RCC 7860 (cell line): ENCODE data around the gene SYT15.
A peak's percentile ranks its signal among the peaks of the same experiment; 100 is the strongest.
"Not testable (repeated sequence)": the region's sequence is repeated elsewhere in the genome, so short reads cannot be mapped to it uniquely, and the experiment has no call there.

Source experiments
- DNase-seq: peaks from one replicate; pipeline ENCODE4 v3.0.0-alpha.2; 2015; ENCODE audit warnings: low spot score
- FAIRE-seq: peaks from 2 replicates; lab custom pipeline; 2012; peaks lifted over from hg19 to GRCh38; lab: Jason Lieb, UNC

SYT15 gene

DNA sequence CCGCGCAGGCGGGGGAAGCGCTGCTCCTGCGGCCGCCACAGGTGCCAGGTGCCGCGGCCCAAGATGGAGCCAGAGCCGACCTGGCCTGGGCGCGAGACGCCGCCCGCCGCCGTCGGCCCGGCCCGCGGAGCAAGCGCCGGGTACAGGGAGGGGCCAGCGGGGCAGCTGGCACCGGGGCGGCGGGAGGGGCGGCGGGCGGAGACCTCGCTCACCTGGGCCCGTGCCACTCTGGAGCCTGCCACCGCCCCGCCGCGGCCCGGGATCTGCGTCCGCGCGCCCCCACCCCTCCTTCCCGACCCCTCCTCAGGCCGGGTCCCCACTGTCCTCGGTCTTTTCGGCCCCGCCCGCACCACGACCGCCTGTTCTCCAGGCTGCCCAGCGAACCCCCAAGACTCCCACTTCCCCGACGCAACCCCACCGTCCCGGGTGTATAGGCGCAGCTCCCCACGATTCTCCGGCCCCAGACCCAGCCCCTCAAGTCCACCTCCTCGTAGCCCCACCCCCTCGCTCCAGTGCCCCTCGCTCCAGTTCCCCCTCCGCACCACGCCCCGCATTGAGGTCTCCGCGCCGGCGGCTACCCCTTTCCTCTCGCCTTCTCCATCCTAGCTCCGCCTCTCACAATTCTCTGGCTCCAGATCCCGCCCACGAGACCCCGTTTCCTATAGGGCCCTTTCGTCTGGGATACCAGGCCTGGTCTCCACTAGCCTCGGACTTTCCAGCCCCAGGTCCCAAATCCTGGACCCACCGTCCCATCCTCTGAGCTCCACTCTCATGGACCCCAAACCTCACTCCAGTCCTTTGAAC is 22.2 kb upstream of the SYT15 start, which contains the start of gene GPRIN2:
Gene GPRIN2 (minus strand): TSS at position 144 of the 804 bp plus-strand sequence. CDS start 5,922 bp downstream, outside the sequence.
- no peak for DNase-seq
- FAIRE-seq, result no peak

- DNase-seq, result no peak
- no peak for FAIRE-seq
These were observed 21.4 kb upstream of the SYT15 start for GRCh38 chr10:46557319-46558121.

GRCh38 chr10:46558122-46558391 is 20.9 kb upstream of the SYT15 start:
- FAIRE-seq, result no peak
- DNase-seq, result no peak

GRCh38 chr10:46558392-46559185 is 20.3 kb upstream of the SYT15 start:
- no peak for FAIRE-seq
- DNase-seq, result no peak

DNA sequence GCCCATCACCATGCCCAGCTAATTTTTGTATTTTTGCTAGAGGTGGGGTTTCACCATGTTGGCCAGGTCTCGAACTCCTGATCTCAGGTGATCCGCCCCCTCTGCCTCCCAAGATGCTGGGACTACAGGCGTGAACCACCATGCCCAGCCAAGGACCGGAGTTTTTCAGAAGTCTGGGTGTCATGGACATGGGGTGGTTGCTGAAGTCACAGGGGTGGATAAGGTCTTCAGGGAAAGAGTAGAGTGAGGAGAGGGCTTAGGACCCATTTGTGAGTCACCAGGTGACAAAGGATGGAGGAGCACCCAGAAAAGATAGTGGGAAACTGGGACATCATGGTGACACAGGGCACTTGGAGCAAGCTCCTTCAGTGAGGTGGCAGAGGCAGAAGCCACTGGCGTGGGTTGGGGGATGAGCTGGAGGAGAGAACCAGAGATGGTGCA is 19.7 kb upstream of the SYT15 start:
- no peak for DNase-seq
- FAIRE-seq, result no peak

DNA sequence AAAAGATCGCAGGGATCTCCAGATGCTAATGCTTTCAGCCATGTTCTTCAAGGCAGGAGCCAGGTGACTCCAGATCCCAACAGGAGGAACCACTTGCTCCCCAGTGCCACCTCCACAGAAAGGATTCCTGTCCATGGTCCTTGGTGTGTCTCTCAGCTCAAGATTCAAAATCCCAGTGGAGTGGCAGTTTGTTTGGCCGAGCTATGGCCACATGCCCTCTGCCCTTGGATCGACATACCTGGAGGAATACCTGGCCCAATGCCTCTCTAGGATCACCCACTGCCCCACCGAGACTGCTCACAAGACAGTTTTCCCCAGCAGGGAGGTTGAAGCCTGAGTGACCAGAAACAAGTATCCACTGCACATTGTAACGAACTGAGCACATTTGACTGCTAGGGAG is 18.5 kb upstream of the SYT15 start:
- no peak for DNase-seq
- no peak for FAIRE-seq

DNA sequence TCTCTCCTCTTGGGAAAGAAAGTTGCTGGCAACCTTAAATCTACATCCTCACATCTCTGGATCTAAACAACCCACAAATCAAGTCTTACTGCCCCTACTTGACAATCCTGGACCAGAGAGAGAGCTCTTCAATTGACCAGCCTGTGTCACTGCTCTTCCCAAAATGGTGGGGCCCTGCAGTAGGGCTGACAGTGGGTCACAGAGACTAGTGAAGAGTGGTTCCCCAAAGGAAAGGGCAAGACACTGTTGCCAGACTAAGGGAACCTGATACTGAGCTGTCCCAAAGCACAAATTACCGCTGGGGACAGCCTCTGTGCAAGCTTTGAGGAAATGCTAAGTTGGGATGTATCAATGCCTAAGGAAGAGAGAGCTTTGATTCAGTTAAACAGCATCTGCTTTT is 18.0 kb upstream of the SYT15 start:
- FAIRE-seq (no peak), DNase-seq (no peak)

DNA sequence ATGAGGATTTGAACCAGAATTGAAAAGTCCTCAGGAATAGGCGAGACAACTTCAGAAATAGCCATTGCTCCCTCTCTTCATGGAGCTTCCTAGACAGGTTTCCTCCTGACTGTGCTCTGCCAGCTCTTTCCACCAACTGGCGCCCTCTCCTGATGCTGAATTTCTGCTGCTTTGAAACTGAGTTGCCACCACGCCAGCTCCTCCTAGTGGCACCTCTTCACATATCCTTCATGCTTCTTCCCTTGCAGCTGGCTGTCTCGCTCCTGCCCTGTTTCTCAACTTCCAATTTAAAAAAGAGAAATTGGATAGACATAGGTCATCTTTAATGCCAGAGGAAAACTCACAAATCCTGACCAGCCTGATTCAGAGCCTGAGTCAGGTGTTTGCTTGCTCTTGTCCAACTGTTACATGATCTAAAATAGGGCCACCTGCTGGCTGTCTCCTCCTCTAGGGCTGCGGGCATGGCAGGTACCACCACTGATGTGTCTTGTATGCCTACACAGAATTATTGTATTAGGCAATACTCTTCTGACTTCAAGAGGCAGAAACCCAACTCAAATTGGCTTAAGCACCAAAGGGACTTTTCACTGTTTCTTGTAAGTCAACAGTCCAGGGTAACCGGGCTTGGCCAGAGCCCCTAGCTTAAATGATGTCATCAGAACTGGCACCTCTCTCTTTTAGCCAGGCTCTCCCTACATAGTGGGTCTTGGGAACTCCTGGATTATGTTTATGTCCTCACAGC is 13.2 kb upstream of the SYT15 start:
- peak; percentile 71 for DNase-seq
- FAIRE-seq, result peak; percentile 84

DNA sequence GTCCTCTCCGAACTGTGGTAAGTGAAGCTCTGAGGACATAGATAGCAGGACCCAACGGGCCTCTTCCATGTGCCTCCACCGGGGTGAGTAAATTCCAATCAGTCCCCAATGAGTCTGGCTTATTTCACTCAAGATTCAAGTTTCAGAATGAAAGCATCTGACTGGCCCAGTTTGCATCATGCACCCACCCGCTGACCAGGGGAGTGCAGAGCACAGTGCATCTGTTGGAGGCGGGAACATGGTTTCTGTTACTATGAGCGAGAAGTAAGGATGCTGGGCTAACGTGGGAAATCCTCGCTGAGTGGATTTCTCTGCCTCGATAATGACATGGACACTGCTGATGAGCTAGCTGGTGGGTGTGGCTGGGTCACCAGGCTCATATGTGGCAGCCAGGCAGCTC is 11.8 kb upstream of the SYT15 start:
- DNase-seq, FAIRE-seq: not testable (repeated sequence)

DNA sequence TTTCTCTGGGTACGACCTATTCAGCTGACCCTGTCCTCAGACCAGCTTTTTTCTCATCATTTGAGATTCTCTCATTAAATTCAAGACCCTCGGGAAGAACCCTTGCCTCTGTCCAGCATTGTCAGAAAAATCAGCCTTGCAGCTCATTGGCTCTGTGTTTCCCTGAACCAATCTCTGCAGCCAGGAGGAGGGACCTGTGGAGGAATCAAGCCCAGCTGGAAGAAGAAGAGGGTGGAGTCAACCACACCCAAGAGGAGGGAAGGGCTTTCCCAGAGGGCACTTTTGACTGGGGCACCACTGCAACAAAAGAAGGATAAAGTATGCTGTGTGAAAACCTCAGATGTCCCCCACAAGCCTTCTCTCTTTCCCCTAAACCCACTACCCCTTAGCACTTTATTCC is 8.3 kb upstream of the SYT15 start:
- not testable (repeated sequence) for DNase-seq, FAIRE-seq

DNA sequence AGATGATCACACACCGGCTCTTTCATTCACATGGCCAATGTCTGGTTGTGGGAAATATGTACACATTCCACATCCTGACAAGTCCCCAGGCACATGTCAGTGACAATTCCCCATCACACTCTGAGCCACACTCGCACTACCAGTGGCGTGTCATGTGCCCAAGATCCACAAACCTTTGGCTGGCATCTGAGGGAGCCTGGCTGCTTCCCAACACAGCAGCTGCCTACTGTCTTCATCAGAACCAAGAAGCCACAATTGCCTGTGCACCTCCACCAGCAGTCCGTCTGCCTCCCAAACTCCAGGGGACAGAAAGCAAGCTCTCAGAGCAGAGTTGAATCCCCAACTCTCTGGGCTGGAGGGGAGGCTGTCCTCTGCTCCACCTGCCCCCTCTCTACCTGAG is 6.2 kb upstream of the SYT15 start:
- DNase-seq, FAIRE-seq: not testable (repeated sequence)

GRCh38 chr10:46573314-46573713 is 5.6 kb upstream of the SYT15 start:
- not testable (repeated sequence) for FAIRE-seq
- DNase-seq, result peak; percentile 2

DNA sequence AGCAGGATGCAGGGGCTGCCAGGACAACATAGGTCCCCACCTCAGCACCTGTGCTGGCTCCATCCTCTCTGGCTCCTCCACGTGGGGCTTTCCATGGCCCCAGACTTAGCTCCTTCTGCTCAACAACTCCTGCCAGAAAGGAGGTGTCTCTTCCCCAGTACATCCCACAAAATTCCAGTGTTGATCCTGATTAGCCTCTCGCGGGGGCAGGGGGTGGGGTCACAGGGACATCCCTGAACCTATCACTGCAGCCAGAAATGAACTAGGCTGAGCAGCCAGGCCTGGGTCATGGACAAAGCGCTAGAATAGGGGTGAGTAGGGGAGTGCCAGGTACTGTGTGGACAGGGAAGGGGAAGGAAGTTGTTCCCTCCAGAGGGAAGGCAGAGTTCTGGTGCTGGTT is 5.0 kb upstream of the SYT15 start:
- DNase-seq, FAIRE-seq: not testable (repeated sequence)

- not testable (repeated sequence) for FAIRE-seq, DNase-seq
These were observed 1.1 kb upstream of the SYT15 start for GRCh38 chr10:46577624-46578473.

DNA sequence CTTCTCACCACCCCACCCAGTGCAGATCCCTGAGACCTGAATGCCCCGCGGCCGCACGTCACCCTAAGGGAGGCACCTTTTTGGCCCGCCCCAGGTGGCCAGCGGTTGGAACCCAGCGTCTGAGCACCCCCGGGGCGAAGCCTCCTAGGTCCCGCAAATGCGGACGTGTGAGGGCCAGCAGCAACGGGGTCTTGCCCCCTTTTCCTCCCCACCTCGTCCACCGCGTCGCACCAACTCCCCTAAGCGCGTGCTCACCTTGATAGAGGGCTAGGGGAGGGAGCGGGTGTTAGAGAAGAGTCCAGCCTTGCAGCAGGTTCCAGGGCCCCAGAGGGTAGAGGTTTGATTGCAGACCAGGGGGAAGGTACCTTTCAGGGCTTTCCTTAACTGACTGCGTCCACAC is 450 bp downstream of the SYT15 start:
- not testable (repeated sequence) for DNase-seq, FAIRE-seq

DNA sequence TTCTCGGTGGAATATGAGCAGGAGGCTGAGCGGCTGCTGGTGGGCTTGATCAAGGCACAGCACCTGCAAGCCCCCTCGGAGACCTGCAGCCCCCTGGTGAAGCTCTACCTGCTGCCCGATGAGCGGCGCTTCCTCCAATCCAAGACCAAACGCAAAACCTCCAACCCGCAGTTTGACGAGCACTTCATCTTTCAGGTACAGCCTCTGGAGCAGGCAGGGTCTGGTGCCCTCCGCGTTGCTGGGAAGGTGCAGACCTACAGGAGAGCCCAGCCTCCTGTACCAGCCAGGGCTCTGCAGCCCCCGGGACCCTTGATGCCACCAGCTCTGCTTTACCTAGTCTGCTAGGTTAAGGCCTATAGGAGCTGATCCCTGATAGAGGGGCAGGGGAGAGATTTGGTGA is 3.1 kb downstream of the SYT15 start:
- FAIRE-seq, DNase-seq: not testable (repeated sequence)

DNA sequence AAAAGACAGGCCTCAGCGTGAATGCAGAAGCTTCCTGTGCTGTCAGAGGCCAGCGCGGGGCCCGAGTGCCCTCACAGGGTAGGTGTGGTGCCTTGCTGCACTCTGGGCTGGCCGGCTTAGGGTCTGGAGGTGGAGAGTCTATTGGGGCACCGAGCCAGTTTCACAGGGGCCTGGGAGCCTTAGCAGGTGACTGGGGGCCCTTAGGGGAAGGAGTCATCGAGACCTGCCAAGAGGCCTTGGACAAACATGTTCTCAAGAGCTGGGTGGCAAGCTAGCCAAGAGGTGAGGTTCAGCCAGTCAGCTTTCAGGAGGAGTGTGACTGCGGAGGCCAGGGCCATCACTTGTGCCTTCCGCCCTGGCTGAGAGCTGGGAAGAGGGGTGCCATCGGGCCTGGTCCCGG is 3.6 kb downstream of the SYT15 start:
- FAIRE-seq, result not testable (repeated sequence)

DNA sequence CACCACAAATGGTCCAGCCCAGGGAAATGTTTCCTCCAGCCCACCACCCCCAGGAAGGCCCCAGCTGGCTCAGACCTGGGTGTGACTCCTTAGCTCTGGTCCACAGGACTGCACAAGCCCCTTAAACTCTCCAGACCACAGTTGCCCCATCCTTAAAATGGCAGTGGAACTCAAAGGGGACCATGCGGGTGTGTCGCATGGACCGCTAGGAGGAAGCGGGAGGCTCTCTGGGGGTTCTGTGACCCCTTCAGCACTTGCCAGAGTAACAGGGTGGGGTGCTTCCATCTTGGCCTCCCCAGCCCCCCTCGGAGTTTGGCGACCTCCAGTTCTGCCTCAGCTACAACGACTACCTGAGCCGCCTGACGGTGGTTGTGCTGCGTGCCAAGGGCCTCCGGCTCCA is 5.3 kb downstream of the SYT15 start:
- DNase-seq, FAIRE-seq: not testable (repeated sequence)

More for the DNA sequence above, 3.6 kb downstream of the SYT15 start:
- not testable (repeated sequence) for DNase-seq

GRCh38 chr10:46585246-46585645 is 6.3 kb downstream of the SYT15 start:
- not testable (repeated sequence) for FAIRE-seq, DNase-seq
